Measurements from ENCODE around the gene TTLL5. TPM values are rescaled to one million over a fixed set of nuclear protein-coding genes. Genes with fewer than 3 reads are reported as not detected.

The TTLL5 gene
- total and polyA plus RNA-seq, 2 of the 13 experiments (the other 11 are each of a cell fraction or from before 2014, with no cell fraction given), result 11.8 to 18.8 TPM

DNA sequence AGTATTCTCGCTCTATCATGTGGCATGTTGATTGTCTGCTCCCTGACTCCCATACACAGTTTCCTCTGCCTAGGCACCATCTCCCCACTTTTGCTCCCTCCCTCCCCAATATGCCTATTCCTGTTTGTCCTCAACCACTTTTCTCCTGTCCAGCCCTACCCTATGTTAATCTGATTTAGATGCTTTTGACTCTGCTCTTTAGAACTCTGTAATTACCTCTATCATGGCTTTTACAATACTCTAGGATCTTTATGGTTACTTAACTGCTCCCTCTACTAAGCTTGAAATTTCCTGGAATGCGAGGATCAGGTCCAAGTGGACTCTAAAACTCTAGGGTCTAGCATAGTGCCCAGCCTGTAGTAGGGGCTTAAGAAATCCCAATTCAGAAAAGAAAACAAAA is 252.1 kb downstream of the TTLL5 start:
- WGBS (ENCODE audit: low lambda C conversion rate), result 95% methylated on average over 2 of the region's 2 CpGs
- TF ChIP-seq GZF1 (CRISPR knock-in tag; IDR thresholded peaks at IDR 0.05), result no peak
- TF ChIP-seq HDAC1 (CRISPR knock-in tag; IDR thresholded peaks at IDR 0.05), result no peak
- TF ChIP-seq PATZ1 (CRISPR knock-in tag; IDR thresholded peaks at IDR 0.05), result no peak
- TF ChIP-seq NR2F2 (IDR thresholded peaks at IDR 0.05; ENCODE audit: borderline replicate concordance, low read depth), result no peak
- no peak for TF ChIP-seq ASH2L (IDR thresholded peaks at IDR 0.05; ENCODE audit: insufficient read length, low read depth, low read length)
- no peak for TF ChIP-seq CBX2 (IDR thresholded peaks at IDR 0.05; ENCODE audit: low read depth, low read length)
- TF ChIP-seq CBX2 (CRISPR knock-in tag; IDR thresholded peaks at IDR 0.05; ENCODE audit: low read depth), result no peak
- TF ChIP-seq ERF (CRISPR knock-in tag; IDR thresholded peaks at IDR 0.05), result no peak
- no peak for TF ChIP-seq MTF1 (CRISPR knock-in tag; IDR thresholded peaks at IDR 0.05)
- no peak for TF ChIP-seq SRSF9 (IDR thresholded peaks at IDR 0.05; ENCODE audit: borderline replicate concordance, insufficient read depth, low read depth, low read length, poor library complexity, severe bottlenecking)
- no peak for TF ChIP-seq ZBTB10 (CRISPR knock-in tag; IDR thresholded peaks at IDR 0.05; ENCODE audit: borderline replicate concordance)
- TF ChIP-seq HDAC6 (IDR thresholded peaks at IDR 0.05; ENCODE audit: low read depth, low read length), result no peak
- TF ChIP-seq ZFP62 (CRISPR knock-in tag; IDR thresholded peaks at IDR 0.05), result no peak
- no peak for TF ChIP-seq ZNF563 (CRISPR knock-in tag; IDR thresholded peaks at IDR 0.05)
- no peak for TF ChIP-seq ZNF800 (CRISPR knock-in tag; IDR thresholded peaks at IDR 0.05)

More for the DNA sequence above, 252.1 kb downstream of the TTLL5 start:
- Histone ChIP-seq H3K4me1 (ENCODE audit: insufficient read depth, low read length) (peaks cover 7% of the 10 kb centered on the region), H3K4me3 (replicated peaks in 1 of 3; ENCODE audit: insufficient read depth in 1 of 3, low read depth in 2 of 3, low read length in 3 of 3) (no peak overlapping the region), H3K36me3 (replicated peaks in 1 of 2; ENCODE audit: control insufficient read depth in 1 of 2, insufficient read depth in 2 of 2, low read length in 2 of 2) (peaks cover 0 to under 1% of the 10 kb centered on the region in 2 experiments; a peak in 2 of 5 replicates), H3K27me3 (ENCODE audit: control insufficient read depth in 1 of 2, insufficient read depth in 2 of 2, low read length in 2 of 2) (no peaks in the 10 kb centered on the region), H3K27ac (ENCODE audit: extremely low read length, insufficient read depth, low read length) (no peak overlapping the region), H3K4me2 (ENCODE audit: low read depth, low read length) (no peak overlapping the region), H2AFZ (ENCODE audit: low read length) (no peak overlapping the region), H4K20me1 (ENCODE audit: insufficient read depth, low read length) (no peaks in the 10 kb centered on the region), H3K9ac (ENCODE audit: insufficient read depth, low read depth, low read length) (no peak overlapping the region), H3K9me3 (ENCODE audit: low read length) (no peaks in the 10 kb centered on the region), H3K79me2 (ENCODE audit: insufficient read depth, low read length) (no peaks in the 10 kb centered on the region)
- FAIRE-seq, result no peak
- BruUV-seq (replicated peaks), result no TSS peak
- ChIA-PET POLR2A (no interaction called here), CTCF (ENCODE audit: low intra/inter-chr PET ratio, low total read pairs) (no interaction called here)
- ATAC-seq, result no peak
- intact Hi-C loops (cut with micrococcal nuclease; ENCODE audit: unreplicated experiment), result no loop called here
- DNase-seq (ENCODE audit: low spot score), result no peak
- in situ Hi-C loops (cut with HindIII; ENCODE audit: extremely low pct_ligation_motif_present, low pct_unique_long_range_greater_than_20kb), result no loop called here
